Caki2 (cell line): Measurements from ENCODE around the gene TECPR2. TPM values are rescaled to one million over a fixed set of nuclear protein-coding genes. Genes with fewer than 3 reads are reported as not detected.
"Not testable (repeated sequence)": the region's sequence is repeated elsewhere in the genome, so short reads cannot be mapped to it uniquely, and the experiment has no call there.

Experiments
- DNase-seq: peaks from one replicate; pipeline ENCODE4 v3.0.0-alpha.2; 2015; ENCODE audit warnings: low read depth
- in situ Hi-C: cut with HindIII; loops from 2 replicates; pipeline ENCODE4 v1.10.0; 2016; ENCODE audit warnings: low sequenced_read_pairs, low pct_unique_long_range_greater_than_20kb, mixed read lengths
- total RNA-seq: library from RNA; depleted of rRNA; stranded (reverse); fragments of >200 nt; shearing (Covaris generic); gene quantifications from 2 replicates; pipeline ENCODE4 v1.2.3, GENCODE V29; 2014; ENCODE audit warnings: low replicate concordance

TECPR2 gene
- total RNA-seq, 1 experiment from 2014 or later: 2.0 TPM

GRCh38 chr14:102509746-102510615, 147.2 kb downstream of the TECPR2 start, which contains the start of gene ANKRD9:
TSS of gene ANKRD9 (minus strand) at chr14:102509776. CDS start at chr14:102507889, 1,887 bp downstream.
- peak; percentile 75 for DNase-seq
- in situ Hi-C loops: no loop called here

GRCh38 chr14:102510616-102511520, 148.1 kb downstream of the TECPR2 start:
- DNase-seq: no peak
- in situ Hi-C loops: no loop called here

DNA sequence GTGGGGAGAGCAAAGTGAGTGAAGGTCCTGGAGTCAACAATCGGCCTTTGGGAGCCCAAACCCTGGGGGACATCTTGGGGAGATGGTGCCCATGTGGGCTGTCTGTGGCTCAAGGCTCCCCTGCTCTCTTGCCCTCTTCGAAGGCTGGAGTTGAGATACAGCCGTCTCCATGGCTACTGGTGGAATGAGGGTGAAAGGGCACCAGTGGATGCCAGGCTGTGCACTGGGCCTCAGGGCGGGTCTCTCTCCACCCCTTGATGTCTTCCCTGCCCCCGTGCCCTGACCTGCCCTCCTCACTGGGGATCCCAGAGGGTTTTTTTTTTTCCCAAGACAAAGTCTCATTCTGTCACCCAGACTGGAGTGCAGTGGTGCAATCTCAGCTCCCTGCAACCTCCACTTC, 148.8 kb downstream of the TECPR2 start:
- no peak for DNase-seq
- in situ Hi-C loops: no loop called here

DNA sequence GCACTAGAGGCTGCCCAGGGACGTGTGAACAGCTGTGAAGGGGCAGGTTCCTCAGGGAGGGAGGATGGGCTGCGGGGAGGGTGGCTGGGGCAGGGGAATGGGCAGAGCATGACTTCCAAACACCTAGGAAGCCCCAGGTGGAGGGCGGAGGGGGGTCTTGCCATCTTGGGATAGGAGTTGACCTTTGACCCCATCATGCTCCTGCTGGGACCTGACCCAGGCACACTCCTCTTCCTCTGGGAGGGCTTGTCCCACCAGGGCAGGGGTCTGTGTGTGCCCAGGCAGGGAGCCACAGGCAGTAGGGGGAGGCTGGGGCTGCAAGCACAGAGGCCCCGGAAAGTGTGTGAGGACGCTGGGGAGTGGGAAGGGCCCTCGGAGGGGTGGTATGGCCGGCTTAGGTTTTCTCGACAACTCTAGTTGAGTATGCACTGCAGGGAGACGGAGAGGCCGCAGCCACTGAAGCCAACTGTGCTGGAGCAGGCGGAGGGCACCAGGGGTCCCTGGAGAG, 150.1 kb downstream of the TECPR2 start:
- DNase-seq: no peak
- in situ Hi-C loops: no loop called here

DNA sequence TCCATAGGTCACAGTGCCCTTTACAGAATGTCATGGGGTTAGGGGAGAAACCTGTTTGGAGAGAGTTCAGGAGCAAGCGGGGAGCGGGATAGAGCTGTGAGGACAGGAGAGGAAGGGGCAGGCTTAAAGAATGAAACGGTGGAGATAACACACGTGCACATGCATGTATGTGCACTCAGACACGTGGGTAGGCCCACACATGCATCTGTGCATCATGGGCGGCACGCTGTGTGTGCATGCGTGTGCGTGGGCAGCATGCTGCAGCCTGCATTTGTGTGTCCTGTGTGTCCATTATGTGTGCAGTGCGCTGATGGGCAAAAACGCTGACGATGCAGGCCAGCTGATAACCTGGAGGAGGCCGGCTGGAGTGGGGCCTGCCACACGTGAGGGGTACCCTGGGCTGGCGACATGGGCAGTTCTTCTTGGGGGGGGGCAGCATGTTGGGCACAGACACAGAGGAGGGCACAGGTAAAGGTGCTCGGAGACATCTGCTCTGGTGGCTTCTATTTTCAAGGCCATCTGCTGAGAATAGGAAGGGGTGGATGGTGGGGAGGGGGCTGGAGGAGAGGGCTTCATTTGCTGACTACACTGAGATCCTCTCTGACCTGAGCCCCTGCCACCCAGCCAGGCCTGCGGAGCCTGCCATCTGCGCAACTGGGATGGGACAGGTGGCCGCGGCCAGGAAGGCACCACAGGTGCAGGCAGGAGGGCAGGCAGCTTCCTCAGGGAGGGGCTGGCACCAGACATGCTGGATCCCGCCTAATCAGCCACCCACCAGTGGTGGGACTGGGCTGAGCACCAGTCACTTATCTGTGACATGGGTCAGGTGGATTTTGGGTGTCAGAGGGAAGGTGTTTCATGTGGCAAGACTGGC, 151.4 kb downstream of the TECPR2 start:
- no peak for DNase-seq
- in situ Hi-C loops: no loop called here

DNA sequence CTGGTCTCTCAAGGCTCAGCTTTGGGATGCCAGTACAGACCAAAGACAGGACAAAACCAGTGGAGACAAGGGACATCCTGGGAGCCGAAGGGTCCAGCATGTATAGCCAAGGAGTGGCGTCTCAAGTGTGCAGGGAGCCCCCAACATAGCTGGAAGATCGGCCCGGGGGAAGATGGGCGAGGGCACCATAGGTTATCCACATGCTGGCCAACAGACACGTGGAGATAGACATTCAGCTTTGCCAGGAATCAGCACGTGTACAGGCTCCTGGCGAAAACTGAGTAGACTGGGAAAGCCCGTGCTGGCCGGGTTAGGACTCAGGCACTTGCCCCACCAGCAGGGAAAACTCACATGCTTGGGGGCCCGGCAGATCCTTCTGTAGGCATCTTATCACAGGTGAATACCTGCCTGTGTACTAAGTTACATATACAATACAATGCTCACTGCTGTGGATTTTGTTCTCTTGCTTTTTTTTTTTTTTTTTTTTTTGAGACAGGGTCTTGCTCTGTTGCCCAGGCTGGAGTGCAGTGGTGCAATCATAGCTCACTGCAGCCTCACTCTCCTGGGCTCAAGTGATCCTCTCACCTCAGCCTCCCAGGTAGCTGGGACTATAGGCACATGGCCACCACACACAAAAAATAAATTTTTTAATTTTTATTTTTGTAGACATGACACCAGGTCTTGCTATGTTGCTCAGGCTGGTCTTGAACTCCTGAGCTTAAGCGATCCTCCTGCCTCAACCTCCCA, 152.4 kb downstream of the TECPR2 start:
- in situ Hi-C loops: no loop called here
- DNase-seq: no peak

- peak; percentile 66 for DNase-seq
- in situ Hi-C loops: no loop called here
These were observed 154.0 kb downstream of the TECPR2 start for GRCh38 chr14:102516531-102517391.

DNA sequence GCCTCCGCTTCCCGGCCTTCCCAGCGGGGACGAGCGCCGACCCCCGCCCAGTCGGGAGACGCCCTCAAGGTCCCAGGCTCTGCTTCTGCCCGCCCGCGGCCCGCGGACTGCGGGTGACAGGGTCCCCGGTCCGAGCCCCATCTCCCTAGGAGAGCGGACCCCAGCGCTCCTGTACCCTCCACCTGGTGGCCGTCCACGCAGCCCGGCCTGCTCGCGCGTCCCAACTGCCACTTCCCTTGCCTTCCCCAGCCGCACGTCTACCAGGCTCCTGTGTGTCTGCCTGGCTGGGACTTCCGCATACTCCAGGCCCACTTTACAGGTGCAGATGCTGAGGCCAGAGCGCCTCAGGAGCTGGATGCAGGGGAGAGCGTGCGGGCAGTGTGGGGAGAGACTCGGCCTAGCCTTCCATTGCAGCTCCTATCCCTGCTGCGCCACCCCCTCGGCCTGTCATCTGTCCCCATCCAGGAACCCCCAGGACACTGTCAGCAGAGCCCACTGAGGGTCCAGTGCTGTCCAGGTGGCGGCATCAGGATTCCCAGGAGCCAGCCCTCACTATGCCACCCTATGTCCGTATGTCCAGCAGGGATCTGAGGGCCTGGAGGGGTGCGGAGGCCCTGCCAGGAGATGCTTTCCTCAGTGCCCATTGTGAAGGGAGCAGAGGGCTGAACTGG, 154.8 kb downstream of the TECPR2 start:
- in situ Hi-C loops: no loop called here
- no peak for DNase-seq

- in situ Hi-C loops: no loop called here
- DNase-seq: no peak
These were observed 155.4 kb downstream of the TECPR2 start for GRCh38 chr14:102518063-102518648.

- in situ Hi-C loops: not testable (repeated sequence)
These were observed 157.0 kb downstream of the TECPR2 start for GRCh38 chr14:102519709-102520108.

GRCh38 chr14:102523200-102523568, 160.4 kb downstream of the TECPR2 start:
- no peak for DNase-seq
- in situ Hi-C loops: no loop called here

More at GRCh38 chr14:102519709-102520108, 157.0 kb downstream of the TECPR2 start:
- DNase-seq: not testable (repeated sequence)

DNA sequence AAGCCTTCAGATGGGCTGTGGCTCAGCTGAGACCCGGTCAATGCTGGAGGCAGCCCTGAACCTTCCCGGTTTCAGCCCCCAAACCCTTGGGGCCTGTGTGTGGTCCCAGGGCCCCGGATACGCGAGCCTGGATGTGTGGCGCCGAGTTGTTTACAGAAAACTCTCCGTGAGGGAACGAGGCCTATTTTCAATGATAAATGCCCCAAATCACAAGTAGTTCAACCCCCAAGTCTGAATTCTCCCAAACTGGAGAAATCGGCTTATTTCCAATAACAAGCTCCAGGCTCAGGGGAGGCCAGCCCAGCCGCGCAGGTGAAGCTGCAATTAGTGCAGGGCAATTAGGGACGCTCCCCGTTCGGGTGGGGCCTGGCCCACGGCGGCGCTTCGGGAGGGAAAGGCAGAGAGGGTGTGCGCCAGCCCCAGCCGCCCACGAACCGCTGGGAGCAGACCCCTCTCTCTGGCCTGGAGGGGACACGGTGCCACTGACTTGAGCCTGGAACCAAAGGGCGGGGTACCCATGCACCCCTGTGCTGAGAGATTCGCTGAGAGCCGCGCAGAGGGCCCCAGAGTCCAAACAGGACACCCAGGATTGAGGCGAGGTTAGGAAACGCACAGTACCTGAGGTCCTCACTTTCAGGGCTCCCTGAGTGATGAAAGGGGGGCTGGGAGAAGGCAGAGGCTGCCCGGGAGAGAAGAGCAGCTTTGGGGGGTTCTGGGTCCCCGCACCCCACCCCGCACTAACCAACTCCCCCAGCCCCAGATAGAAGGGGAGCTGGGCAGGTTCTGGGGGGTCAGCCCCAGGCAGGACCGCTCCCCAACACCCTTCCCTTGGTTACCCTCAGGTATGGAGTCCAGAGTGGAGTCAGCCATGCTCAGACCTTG, 161.1 kb downstream of the TECPR2 start:
- in situ Hi-C loops: no loop called here
- no peak for DNase-seq

GRCh38 chr14:102524451-102525218, 161.9 kb downstream of the TECPR2 start:
- DNase-seq: peak; percentile 96
- in situ Hi-C loops: no loop called here
